K562 (cell line): ENCODE data around the gene CELSR1. TPM values are rescaled to one million over a fixed set of nuclear protein-coding genes. Genes with fewer than 3 reads are reported as not detected.

Experiments used
- ATAC-seq: fragments of 200-7000 bp; cut with Tn5 transposase; 3 replicates; pipeline ENCODE4 v1.9.1; 2020; ENCODE audit warnings: moderate library complexity
- BruUV-seq: library from RNA; stranded (reverse); fragments of 400-500 nt; replicated peaks from 2 replicates; lab custom pipeline; 2021; lab: Mats Ljungman, UMichigan
- CTCF ChIA-PET: fragments of 300-600 bp; formaldehyde crosslinking; extraction: SDS; loops from one replicate; lab custom pipeline; 2021; ENCODE audit warnings: low intra/inter-chr PET ratio; lab: Yijun Ruan, JAX
- POLR2A ChIA-PET: fragments of 300-600, 350-650 bp; sonication (Branson Sonifier 250); formaldehyde crosslinking; extraction: SDS; loops from one replicate; lab custom pipeline; 2021; ENCODE audit warnings: antibody characterized with exemption, inconsistent platforms; lab: Yijun Ruan, JAX
- DNase-seq, 4 experiments: peaks; one replicate each; pipeline versions ENCODE4 v3.0.0 to v3.0.0-alpha.2; 2011 to 2018; ENCODE audit warnings: low spot score in 3 of 4, mixed read lengths in 3 of 4; ENCODE audit errors: extremely low read depth in 1 of 4
- FAIRE-seq: peaks from 2 replicates; lab custom pipeline; 2011; peaks lifted over from hg19 to GRCh38; lab: Jason Lieb, UNC
- H2AFZ ChIP-seq: 2 replicates; pipeline ENCODE4 v1.6.0; 2011; ENCODE audit warnings: low read depth, low read length, control low read depth, inconsistent platforms
- H3K27ac ChIP-seq: fragments of 200-600 bp; 3 replicates; pipeline ENCODE4 v1.8.0; 2011; ENCODE audit warnings: low read depth, mild to moderate bottlenecking, control low read depth, inconsistent platforms, low read length, moderate library complexity, mixed read lengths; ENCODE audit errors: extremely low read depth
- H3K27me3 ChIP-seq, 2 experiments: fragments of 300-600 bp in 1 of 2; 2 replicates in 1 of 2; 3 replicates in 1 of 2; pipeline versions ENCODE4 v1.6.0 to v1.8.0; 2011; ENCODE audit warnings: inconsistent platforms in 2 of 2, low read length in 2 of 2, mild to moderate bottlenecking in 1 of 2, mixed read lengths in 1 of 2, moderate library complexity in 1 of 2; ENCODE audit not compliant: control insufficient read depth in 2 of 2, insufficient read depth in 2 of 2
- H3K36me3 ChIP-seq: fragments of 300-600 bp; 3 replicates; pipeline ENCODE4 v1.8.0; 2011; ENCODE audit warnings: mild to moderate bottlenecking, low read length, inconsistent platforms; ENCODE audit not compliant: control insufficient read depth, insufficient read depth
- H3K4me1 ChIP-seq, 2 experiments: fragments of 200-600 bp in 1 of 2; replicated peaks in 1 of 2; 2 replicates in 1 of 2; 3 replicates in 1 of 2; pipeline versions ENCODE4 v1.5.1 to v1.8.0; 2011; ENCODE audit warnings: inconsistent platforms in 2 of 2, low read length in 2 of 2, mild to moderate bottlenecking in 1 of 2, mixed read lengths in 1 of 2, moderate library complexity in 1 of 2; ENCODE audit not compliant: control insufficient read depth in 2 of 2, insufficient read depth in 2 of 2
- H3K4me2 ChIP-seq: 2 replicates; pipeline ENCODE4 v1.6.1; 2011; ENCODE audit warnings: low read length, control low read depth, inconsistent platforms, mixed read lengths; ENCODE audit not compliant: insufficient read depth
- H3K4me3 ChIP-seq: fragments of 200-600 bp; sonication (generic), shearing (Covaris generic); 2 replicates; pipeline ENCODE4 v1.5.1; 2016; ENCODE audit warnings: control low read depth, inconsistent platforms
- H3K79me2 ChIP-seq: fragments of 200-600 bp; 3 replicates; pipeline ENCODE4 v1.8.0; 2011; ENCODE audit warnings: low read length, inconsistent platforms; ENCODE audit not compliant: control insufficient read depth, insufficient read depth
- H3K9ac ChIP-seq, 2 experiments: 2 replicates each; pipeline versions ENCODE4 v1.6.0 to v1.6.1; 2011; ENCODE audit warnings: low read depth in 2 of 2, low read length in 2 of 2, control low read depth in 1 of 2, inconsistent platforms in 1 of 2, mild to moderate bottlenecking in 1 of 2, mixed read lengths in 1 of 2; ENCODE audit not compliant: insufficient read depth in 1 of 2
- H3K9me1 ChIP-seq: one replicate; pipeline ENCODE4 v1.6.0; 2011; ENCODE audit warnings: inconsistent platforms, mild to moderate bottlenecking, low read length, moderate library complexity; ENCODE audit not compliant: control insufficient read depth, insufficient read depth
- H3K9me3 ChIP-seq: replicated peaks from 2 replicates; pipeline ENCODE4 v1.5.1; 2011; ENCODE audit warnings: low read depth, low read length, inconsistent platforms; ENCODE audit not compliant: control insufficient read depth, insufficient read depth
- H4K20me1 ChIP-seq: replicated peaks from 2 replicates; pipeline ENCODE4 v1.6.1; 2011; ENCODE audit warnings: low read length, inconsistent platforms, mixed read lengths; ENCODE audit not compliant: control insufficient read depth, insufficient read depth
- AFF1 ChIP-seq, 2 experiments: fragments of 450-650 bp; IDR thresholded peaks; 2 replicates each; pipeline ENCODE4 v1.6.1; 2018; ENCODE audit warnings: mild to moderate bottlenecking in 2 of 2, low read depth in 1 of 2; ENCODE audit not compliant: partially characterized antibody in 2 of 2
- AFF4 ChIP-seq: sonication (generic); formaldehyde crosslinking; IDR thresholded peaks from 2 replicates; pipeline ENCODE4 v1.8.0; 2023; ENCODE audit warnings: mild to moderate bottlenecking, missing genetic modification reagents
- FOSL1 ChIP-seq: fragments of 200-800 bp; sonication (Bioruptor generic); conservative IDR thresholded peaks from 2 replicates; pipeline ENCODE4 v1.6.1; 2016; ENCODE audit warnings: missing genetic modification characterization, missing compliant biosample characterization
- GTF2F1 ChIP-seq: IDR thresholded peaks from 2 replicates; pipeline ENCODE4 v1.6.1; 2011; ENCODE audit warnings: low read depth, low read length, improper control_type of control experiment
- HNRNPK ChIP-seq: fragments of 200-400 bp; formaldehyde crosslinking; IDR thresholded peaks from one replicate; pipeline ENCODE4 v1.6.1; 2018; ENCODE audit warnings: mild to moderate bottlenecking, low read depth, low read length; ENCODE audit not compliant: poor library complexity, severe bottlenecking
- MTA1 ChIP-seq: fragments of 450-650 bp; IDR thresholded peaks from 2 replicates; pipeline ENCODE4 v1.6.1; 2017; ENCODE audit warnings: borderline replicate concordance
- NEUROD1 ChIP-seq: fragments of 150-350 bp; IDR thresholded peaks from 2 replicates; pipeline ENCODE4 v1.6.1; 2014; ENCODE audit warnings: borderline replicate concordance, low read length, low read depth; ENCODE audit not compliant: partially characterized antibody
- TGIF2 ChIP-seq: sonication (generic); formaldehyde crosslinking; IDR thresholded peaks from 2 replicates; pipeline ENCODE4 v1.8.1; 2022; ENCODE audit warnings: mild to moderate bottlenecking, missing genetic modification reagents, moderate library complexity
- ZBED1 ChIP-seq: IDR thresholded peaks from 2 replicates; pipeline ENCODE4 v1.6.1; 2014
- ZSCAN29 ChIP-seq: fragments of 450-650 bp; IDR thresholded peaks from 2 replicates; pipeline ENCODE4 v1.6.1; 2017
- WGBS: fragments of 100-300 bp; shearing (Covaris generic); methylation state at CpG from one replicate; pipeline ENCODE4 v1.1.6; 2016; ENCODE audit warnings: low coverage, mixed read lengths; ENCODE audit not compliant: insufficient coverage; ENCODE audit errors: missing lambda C conversion rate; 5-methylcytosine and 5-hydroxymethylcytosine counted together
- in situ Hi-C: fragments of 300-500 bp; cut with MboI; formaldehyde crosslinking; loops from 4 replicates; pipeline ENCODE4 v1.15.0; 2018; ENCODE audit warnings: inconsistent platforms, mixed read lengths
- intact Hi-C: fragments of 100-400 bp; cut with micrococcal nuclease; formaldehyde crosslinking; loops from 2 replicates; pipeline ENCODE4 v1.14.2; 2022
- polyA plus RNA-seq, 8 experiments: library from polyadenylated mRNA; depleted of rRNA in 4 of 8; stranded (reverse) in 5 of 8; unstranded in 3 of 8; fragments of >200 nt; fragmentation: Nextera tagmentation in 2 of 8; fragmentation: Illumina TruSeq in 1 of 8; extraction: Ambion mirVana in 2 of 8; extraction: Trizol in 1 of 8; gene quantifications; 2 replicates each; pipeline versions ENCODE4 v1.2.1 to v1.2.3, GENCODE V29; 2011 to 2014; ENCODE audit warnings: inconsistent platforms in 1 of 8, missing spikeins in 1 of 8
- total RNA-seq, 7 experiments: library from RNA; depleted of rRNA in 6 of 7; stranded (reverse); fragments of >200 nt in 6 of 7; fragmentation: Illumina TruSeq in 2 of 7; extraction: Trizol in 2 of 7; gene quantifications; 2 replicates each; pipeline versions ENCODE4 v1.2.1 to v1.2.3, GENCODE V29; 2011 to 2021; ENCODE audit warnings: low replicate concordance in 1 of 7

CELSR1 gene
- total and polyA plus RNA-seq, 9 of the 15 experiments (the other 6 are each of a cell fraction or from before 2014, with no cell fraction given): under 0.01 to 0.09 TPM; not detected in 7

GRCh38 chr22:46439576-46440465 is 97.6 kb downstream of the CELSR1 start (continued):
- TF ChIP-seq AFF4 (CRISPR knock-in tag): no peak
- no peak for TF ChIP-seq MTA1
- TF ChIP-seq, all 486 proteins: peak for 0

- H3K27ac ChIP-seq: no peak overlapping the region
- TF ChIP-seq TGIF2 (CRISPR knock-in tag): no peak
- TF ChIP-seq FOSL1 (tag): no peak
- no peak for TF ChIP-seq HNRNPK
- TF ChIP-seq GTF2F1: no peak
- TF ChIP-seq ZBED1: no peak
- TF ChIP-seq ZSCAN29: no peak
- no peak for TF ChIP-seq AFF1 (IDR thresholded peaks at IDR 0.05; ENCODE audit: low read depth in 1 of 2, partially characterized antibody in 2 of 2)
- no peak for TF ChIP-seq NEUROD1
- TF ChIP-seq, all 486 proteins: peak for 0
- H4K20me1 ChIP-seq: peaks cover 6% of the 10 kb centered on the region; the same call in 1 of the 2 replicates
- no peak overlapping the region for H2AFZ ChIP-seq
- no peak overlapping the region for H3K4me2 ChIP-seq
- H3K4me3 ChIP-seq: no peak overlapping the region
- BruUV-seq: no TSS peak
- no peak for FAIRE-seq
- in situ Hi-C loops: no loop called here
- H3K4me1 ChIP-seq: no peaks in the 10 kb centered on the region
- ChIA-PET POLR2A (interaction anchor here (0.6 to 0.7 kb wide), 2 partner anchors 346 to 1296 kb away, joined by 3 read pairs; no protein-coding TSS in a partner anchor), CTCF (no interaction called here)
- H3K36me3 ChIP-seq: no peaks in the 10 kb centered on the region
- DNase-seq: no peak
- no peak overlapping the region for H3K9ac ChIP-seq
- no peaks in the 10 kb centered on the region for H3K9me1 ChIP-seq
- H3K9me3 ChIP-seq: no peaks in the 10 kb centered on the region
- peaks cover 13 to 82% of the 10 kb centered on the region in 2 experiments; a peak in 3 of 5 replicates for H3K27me3 ChIP-seq
- ATAC-seq: no peak
- H3K79me2 ChIP-seq: no peaks in the 10 kb centered on the region
- intact Hi-C loops: no loop called here
- 0% methylated on average over 15 of the region's 25 CpGs for whole genome bisulfite sequencing
Observed at GRCh38 chr22:46439111-46439510, 98.3 kb downstream of the CELSR1 start.
